Rectal smooth muscle tissue (tissue), 1 donor: Measurements from ENCODE around the gene NDUFA8.

ENCODE experiments used
- H3K27ac ChIP-seq: one replicate; pipeline ENCODE4 v1.7.0; 2013; ENCODE audit warnings: low read depth, low read length, inconsistent platforms
- H3K27me3 ChIP-seq: one replicate; pipeline ENCODE4 v1.7.0; 2013; ENCODE audit warnings: low read length; ENCODE audit not compliant: control insufficient read depth, insufficient read depth
- H3K36me3 ChIP-seq: one replicate; pipeline ENCODE4 v1.7.0; 2013; ENCODE audit warnings: low read length; ENCODE audit not compliant: control insufficient read depth, insufficient read depth
- H3K4me1 ChIP-seq: one replicate; pipeline ENCODE4 v1.7.0; 2013; ENCODE audit warnings: low read length; ENCODE audit not compliant: control insufficient read depth, insufficient read depth
- H3K4me3 ChIP-seq: one replicate; pipeline ENCODE4 v1.7.0; 2013; ENCODE audit warnings: low read length
- H3K9ac ChIP-seq: one replicate; pipeline ENCODE4 v1.7.0; 2013; ENCODE audit warnings: low read length

NDUFA8 gene

DNA sequence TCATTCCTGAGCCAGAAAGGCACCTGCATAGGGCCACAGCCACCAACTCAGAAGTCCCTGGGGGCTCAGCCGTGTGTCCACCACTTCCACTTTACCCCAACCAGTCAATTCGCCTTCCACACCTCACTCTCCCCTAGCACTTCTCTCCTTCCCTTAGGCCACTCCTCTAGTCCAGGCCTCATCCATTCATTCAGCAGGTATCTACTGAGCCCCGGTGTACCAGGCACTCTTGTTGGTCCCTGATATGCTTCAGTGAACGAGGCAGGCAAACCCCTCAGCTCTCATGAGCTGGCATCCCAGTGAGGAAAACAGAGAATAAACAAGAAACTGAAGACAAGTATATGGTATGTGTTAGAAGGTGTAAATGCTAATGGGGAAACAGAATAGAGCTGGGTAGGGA, 28.7 kb downstream of the NDUFA8 start:
- Histone ChIP-seq H3K9ac (no peak overlapping the region), H3K4me1 (peaks cover 5% of the 10 kb centered on the region), H3K36me3 (no peaks in the 10 kb centered on the region), H3K27me3 (peaks cover 2% of the 10 kb centered on the region), H3K27ac (no peak overlapping the region), H3K4me3 (no peak overlapping the region)

DNA sequence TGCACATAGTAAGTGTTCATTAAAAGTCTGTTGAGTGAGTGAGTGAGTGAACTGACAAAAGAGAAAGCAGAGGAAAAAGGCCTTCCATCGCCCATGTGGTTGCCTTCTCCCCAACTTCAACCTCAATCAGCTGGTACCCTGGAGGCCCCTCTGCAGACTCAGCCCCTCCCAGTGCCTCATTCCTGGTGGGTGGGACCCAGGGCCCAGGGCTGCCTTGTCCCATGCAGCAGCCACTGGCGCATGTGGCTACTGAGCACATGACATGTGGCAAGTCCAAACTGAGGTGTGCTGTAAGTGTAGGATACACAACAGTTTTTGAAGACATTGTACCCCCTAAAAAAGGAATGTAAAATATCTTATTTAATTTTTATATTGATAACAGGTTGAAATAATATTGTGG, 29.6 kb downstream of the NDUFA8 start:
- H3K27me3 ChIP-seq, result peaks cover 7% of the 10 kb centered on the region
- H3K4me1 ChIP-seq, result peaks cover 5% of the 10 kb centered on the region
- H3K9ac ChIP-seq, result no peak overlapping the region
- H3K4me3 ChIP-seq, result no peak overlapping the region
- H3K27ac ChIP-seq, result no peak overlapping the region
- no peaks in the 10 kb centered on the region for H3K36me3 ChIP-seq

DNA sequence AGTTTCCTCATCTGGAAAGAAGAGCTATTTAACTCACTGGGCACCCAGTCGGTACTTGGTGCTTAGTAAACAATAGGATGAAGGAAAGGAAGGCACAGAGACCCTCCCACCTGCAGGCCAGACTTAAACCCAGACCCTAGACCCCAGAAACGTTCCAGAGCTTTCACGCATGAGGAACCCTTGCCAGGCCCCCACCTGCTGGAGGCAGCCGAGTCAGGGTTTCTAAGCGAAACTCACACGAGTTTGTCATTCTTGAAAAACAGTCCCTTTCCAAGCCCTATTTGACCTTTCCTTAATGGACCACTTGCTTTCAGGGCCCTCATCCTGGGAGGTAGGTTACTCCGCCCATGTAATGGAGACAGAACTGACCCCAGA, 30.6 kb downstream of the NDUFA8 start:
- H3K4me1 ChIP-seq, result peaks cover 5% of the 10 kb centered on the region

DNA sequence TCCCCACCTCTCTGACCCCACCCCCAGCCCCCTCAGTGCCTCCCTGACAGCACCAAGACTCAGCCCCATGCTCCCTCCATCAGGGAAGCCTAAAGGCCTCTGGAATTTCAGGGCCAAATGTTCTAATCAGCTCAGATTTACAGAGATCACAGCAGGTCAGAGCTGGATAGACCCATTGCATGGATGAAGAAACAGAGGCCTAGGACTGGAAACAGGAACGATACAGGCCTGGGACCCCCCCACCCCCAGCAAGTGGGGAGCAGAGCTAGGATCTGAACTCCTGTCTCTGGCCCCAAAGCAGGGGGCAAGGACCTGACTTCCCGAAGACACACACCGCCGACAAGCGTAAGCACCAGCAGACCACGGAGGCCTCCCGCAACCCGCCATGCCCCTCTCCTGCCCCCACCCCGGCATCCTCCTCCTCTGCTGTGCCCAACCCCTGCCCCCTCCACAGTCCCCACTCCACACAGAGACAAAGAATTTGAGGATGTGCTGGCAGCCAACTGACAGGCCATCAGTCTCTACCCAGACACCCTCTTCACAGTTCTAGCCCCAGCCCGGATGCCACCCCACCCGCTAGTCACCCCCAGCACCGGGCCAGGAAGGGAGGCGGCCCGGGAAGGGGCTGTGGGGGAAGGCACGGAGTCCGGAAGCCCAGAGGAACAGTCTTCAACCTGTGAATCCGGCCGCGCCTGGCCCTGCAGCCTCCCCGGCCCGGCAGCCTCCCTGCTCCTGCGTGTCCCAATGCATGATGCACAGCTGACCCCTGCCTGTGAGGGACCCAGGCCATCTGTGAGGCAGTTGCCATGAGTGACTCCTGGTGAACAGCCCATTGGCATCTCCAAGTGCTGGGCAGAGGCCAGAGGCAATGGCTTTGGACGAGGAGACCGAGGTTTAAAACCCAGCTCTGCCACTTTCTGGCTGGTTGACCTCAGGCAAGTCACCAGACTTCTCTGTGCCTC, 31.3 kb downstream of the NDUFA8 start:
- Histone ChIP-seq H3K4me1 (peaks cover 5% of the 10 kb centered on the region), H3K27me3 (peaks cover 7% of the 10 kb centered on the region), H3K27ac (no peak overlapping the region)

More for the DNA sequence above, 30.6 kb downstream of the NDUFA8 start:
- no peaks in the 10 kb centered on the region for H3K36me3 ChIP-seq
- no peak overlapping the region for H3K27ac ChIP-seq
- H3K4me3 ChIP-seq, result no peak overlapping the region
- peaks cover 7% of the 10 kb centered on the region for H3K27me3 ChIP-seq
- no peak overlapping the region for H3K9ac ChIP-seq

DNA sequence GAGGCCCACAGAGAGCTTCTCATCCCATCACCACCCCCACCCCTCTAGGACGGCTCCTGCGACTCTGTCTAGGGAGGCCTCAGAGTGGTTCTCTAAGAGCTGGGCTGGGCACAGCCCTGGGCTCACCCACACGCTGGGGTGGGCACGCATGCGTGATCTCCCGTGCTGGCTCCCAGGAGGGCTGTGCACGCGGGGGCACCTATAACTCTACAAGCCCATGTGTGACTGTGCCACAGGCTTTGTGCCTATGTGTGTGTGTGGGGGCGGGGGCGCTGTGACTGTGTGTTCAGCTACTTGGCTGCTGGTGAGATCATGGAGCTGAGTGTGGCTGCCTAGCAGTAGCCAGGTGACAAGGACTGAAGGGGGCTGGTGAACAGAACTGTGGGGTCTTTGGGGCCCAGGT, 32.2 kb downstream of the NDUFA8 start:
- H3K9ac ChIP-seq, result no peak overlapping the region
- peaks cover 7% of the 10 kb centered on the region for H3K27me3 ChIP-seq
- no peak overlapping the region for H3K4me3 ChIP-seq
- H3K36me3 ChIP-seq, result no peaks in the 10 kb centered on the region
- H3K4me1 ChIP-seq, result peaks cover 5% of the 10 kb centered on the region
- H3K27ac ChIP-seq, result no peak overlapping the region

More for the DNA sequence above, 31.3 kb downstream of the NDUFA8 start:
- Histone ChIP-seq H3K36me3 (no peaks in the 10 kb centered on the region), H3K9ac (no peak overlapping the region), H3K4me3 (no peak overlapping the region)

DNA sequence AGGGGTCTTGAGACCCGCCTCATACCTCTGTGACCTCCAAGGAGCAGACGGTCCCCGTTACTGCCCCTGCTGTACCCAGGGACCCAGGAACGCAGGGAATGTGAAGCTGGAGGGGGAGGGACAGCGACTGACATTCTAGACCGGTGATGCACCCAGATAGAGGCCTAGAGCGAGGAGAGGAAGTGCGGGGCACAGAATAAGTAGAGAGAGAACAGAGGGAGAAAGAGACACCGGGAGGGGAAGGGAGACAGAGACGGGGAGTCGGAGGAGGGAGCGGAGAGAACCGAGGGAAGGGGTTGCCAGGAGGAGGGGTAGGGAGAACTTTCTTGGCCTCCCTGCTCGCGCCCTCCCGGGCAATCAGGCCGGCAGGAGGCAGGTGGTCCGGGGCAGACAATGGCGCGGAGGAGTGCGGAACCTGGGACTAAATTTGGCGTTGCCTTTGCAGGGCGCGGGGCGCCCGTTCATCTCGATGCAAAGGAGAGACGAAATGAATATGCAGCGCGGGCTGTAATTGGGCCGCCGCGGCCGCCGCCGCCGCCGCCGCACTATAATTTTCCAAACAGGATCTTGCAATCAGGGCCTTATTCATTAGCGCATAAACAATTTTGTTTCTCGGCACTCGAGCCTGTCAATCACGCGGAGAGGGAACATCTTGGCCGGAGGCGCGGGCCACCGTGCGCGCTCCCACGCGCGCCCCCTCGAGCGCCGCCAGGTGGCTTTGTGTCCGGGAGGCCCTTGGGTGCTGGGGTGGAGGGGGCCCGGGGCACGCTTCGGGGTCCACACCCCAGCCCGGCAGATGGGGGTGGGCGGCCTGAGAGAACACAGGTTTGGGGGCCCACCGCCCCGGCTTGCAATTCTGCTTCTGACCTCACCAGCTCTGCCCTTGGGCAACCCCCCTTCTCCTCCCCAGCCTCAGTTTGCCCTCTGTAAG, 33.0 kb downstream of the NDUFA8 start:
- Histone ChIP-seq H3K36me3 (no peaks in the 10 kb centered on the region), H3K9ac (no peak overlapping the region), H3K27ac (no peak overlapping the region), H3K4me1 (peaks cover 3% of the 10 kb centered on the region), H3K27me3 (peaks cover 7% of the 10 kb centered on the region), H3K4me3 (peak overlapping the region; percentile 49)

DNA sequence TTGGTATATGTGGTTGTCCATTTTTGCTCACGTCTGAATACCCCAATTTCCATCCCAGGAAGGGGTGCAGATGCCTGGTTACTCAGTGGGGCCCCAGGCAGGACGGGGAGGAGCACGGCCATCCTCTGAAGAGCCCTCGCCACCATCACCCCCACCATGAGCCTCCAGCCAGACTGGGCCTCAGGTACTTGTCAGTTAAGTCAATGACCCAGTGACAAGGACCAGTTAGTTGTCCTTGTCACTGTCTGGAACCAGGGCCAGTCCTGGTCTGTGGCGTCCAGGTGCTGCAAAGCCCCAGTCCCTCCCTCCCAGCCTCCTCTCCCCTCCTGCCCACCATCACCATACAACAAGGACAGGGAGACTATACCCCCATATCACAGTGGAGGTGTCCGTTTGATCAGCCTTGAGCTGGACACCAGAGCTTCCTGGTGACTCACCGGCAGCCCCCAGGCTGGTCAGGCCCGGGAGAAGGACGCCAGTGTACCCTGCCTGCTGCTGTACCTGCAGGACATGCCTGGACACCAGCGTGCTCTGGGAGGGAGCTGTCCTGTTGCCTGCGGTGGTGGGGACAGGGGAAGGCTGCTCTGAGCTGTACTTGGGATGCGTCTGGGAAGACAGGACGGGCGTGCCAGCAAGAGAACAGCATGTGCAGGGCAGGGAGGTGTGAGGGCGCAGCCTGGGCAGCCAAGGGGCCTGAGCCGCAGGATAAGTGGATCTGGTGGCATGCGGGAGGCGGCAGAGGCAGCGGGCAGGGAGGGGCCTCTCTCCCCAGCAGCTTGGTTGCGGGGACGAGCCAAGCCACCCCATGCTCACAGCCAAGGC, 33.9 kb downstream of the NDUFA8 start:
- Histone ChIP-seq H3K4me1 (no peaks in the 10 kb centered on the region), H3K36me3 (no peaks in the 10 kb centered on the region), H3K4me3 (no peak overlapping the region), H3K9ac (no peak overlapping the region), H3K27ac (no peak overlapping the region), H3K27me3 (peaks cover 7% of the 10 kb centered on the region)

DNA sequence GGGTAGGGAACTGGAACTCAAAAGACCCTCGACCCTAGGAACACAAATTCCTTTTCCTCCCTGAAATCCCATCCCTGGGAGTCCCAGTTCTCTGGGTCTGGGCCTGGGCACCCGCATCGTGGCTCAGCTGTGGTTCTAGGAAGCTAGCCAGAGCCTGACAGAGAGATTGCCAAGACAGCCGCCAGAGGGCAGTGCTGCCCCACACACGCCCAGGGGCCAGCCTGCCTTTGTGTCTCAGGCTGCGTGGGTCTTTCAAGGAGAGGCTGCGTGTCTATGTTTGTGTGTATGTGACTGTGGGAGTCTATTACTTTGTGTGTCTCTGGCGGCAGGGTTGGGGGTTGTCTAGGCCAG, 34.4 kb downstream of the NDUFA8 start:
- Histone ChIP-seq H3K27ac (no peak overlapping the region), H3K9ac (no peak overlapping the region), H3K27me3 (peaks cover 7% of the 10 kb centered on the region), H3K36me3 (no peaks in the 10 kb centered on the region), H3K4me3 (no peak overlapping the region), H3K4me1 (no peaks in the 10 kb centered on the region)

DNA sequence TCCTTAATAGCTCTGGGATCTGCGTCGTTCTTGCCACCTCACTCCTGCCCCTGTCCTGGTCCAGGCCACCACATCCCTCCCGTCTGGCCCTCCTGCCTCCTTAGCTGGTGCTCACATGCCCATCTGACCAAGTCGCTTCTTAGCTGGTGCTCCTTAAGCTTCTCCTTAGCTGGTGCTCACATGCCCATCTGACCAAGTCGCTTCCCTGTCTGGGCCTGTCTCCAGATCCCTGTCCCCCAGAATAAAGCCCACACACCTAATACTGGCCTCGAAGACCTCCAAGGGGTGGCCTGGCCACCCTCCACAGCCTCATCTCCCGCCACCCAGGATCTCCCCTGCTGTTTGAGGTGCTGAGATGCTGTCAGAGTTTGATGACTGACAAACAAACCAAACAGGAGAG, 35.1 kb downstream of the NDUFA8 start:
- H3K4me3 ChIP-seq, result no peak overlapping the region
- H3K4me1 ChIP-seq, result no peaks in the 10 kb centered on the region
- no peak overlapping the region for H3K9ac ChIP-seq
- no peak overlapping the region for H3K27ac ChIP-seq
- no peaks in the 10 kb centered on the region for H3K36me3 ChIP-seq
- H3K27me3 ChIP-seq, result peaks cover 7% of the 10 kb centered on the region

DNA sequence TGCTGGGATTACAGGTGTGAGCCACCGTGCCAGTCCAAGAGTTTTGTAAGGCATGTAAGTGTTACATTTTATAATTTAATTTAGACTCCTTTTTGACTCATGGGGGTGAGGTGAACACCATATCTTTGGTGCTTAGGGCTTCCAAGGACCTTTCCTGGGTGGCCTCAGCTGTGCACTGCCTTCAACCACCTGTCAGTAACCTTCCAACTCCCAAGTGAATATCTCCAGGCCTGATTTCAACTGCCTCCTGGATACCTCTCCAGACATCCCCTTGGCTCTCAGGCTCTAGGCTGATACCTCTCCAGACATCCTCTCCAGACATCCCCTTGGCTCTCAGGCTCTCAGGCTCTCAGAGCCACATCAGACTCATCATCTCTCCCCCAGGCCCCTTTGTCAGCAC, 35.5 kb downstream of the NDUFA8 start:
- Histone ChIP-seq H3K4me1 (no peaks in the 10 kb centered on the region), H3K9ac (no peak overlapping the region), H3K4me3 (no peak overlapping the region), H3K27me3 (peaks cover 7% of the 10 kb centered on the region), H3K27ac (no peak overlapping the region), H3K36me3 (no peaks in the 10 kb centered on the region)

DNA sequence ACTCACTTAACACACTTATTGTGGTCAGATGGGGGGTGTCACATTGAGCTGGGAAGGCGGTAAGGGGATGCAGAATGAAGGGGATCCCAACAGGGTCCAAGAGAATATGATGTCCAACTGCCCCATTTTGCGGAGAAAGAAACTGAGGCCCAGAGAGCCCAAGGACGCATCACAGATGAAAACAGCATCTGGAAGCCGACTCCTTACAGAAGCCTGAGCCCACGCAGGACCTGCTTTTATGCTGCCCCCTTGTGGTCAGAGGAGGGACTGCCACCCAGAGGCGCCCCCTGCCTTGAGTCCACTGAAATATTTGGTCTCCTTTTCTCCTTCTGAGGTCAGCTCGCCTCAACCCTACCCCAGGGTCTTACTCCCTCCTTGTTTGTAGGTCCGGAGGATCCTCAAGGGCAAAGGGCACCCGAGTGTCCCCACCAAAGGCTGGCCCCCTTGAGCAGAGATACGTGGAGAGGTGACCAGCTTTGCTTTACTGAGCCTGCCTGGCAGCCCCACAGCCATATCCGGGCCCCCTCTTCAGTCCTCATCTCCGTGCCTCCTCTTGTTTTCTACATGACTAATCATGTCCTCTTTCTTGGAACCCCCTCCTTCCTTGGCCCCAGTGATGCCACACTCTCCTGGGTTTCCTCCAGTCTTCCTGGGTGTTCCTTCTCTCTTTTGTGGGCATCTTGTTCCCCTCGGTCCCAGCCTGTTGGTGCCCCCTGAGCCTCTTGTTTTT, 36.5 kb downstream of the NDUFA8 start:
- peaks cover 7% of the 10 kb centered on the region for H3K27me3 ChIP-seq
- no peak overlapping the region for H3K27ac ChIP-seq
- no peak overlapping the region for H3K9ac ChIP-seq
- H3K4me3 ChIP-seq, result no peak overlapping the region
- no peaks in the 10 kb centered on the region for H3K36me3 ChIP-seq
- no peaks in the 10 kb centered on the region for H3K4me1 ChIP-seq
